TTC549 (cell line): ENCODE measurements around the gene OSBP2.
"Not testable (repeated sequence)": the region's sequence is repeated elsewhere in the genome, so short reads cannot be mapped to it uniquely, and the experiment has no call there.

Experiments
- FAIRE-seq: peaks from 2 replicates; lab custom pipeline; 2012; peaks lifted over from hg19 to GRCh38; lab: Jason Lieb, UNC

The OSBP2 gene

GRCh38 chr22:30763815-30764673, 69.4 kb downstream of the OSBP2 start:
- no peak for FAIRE-seq

- FAIRE-seq: no peak
Observed at GRCh38 chr22:30767661-30768060, 73.0 kb downstream of the OSBP2 start.

GRCh38 chr22:30770716-30771115, 76.0 kb downstream of the OSBP2 start:
- no peak for FAIRE-seq

GRCh38 chr22:30773919-30774318, 79.2 kb downstream of the OSBP2 start:
- FAIRE-seq: no peak

DNA sequence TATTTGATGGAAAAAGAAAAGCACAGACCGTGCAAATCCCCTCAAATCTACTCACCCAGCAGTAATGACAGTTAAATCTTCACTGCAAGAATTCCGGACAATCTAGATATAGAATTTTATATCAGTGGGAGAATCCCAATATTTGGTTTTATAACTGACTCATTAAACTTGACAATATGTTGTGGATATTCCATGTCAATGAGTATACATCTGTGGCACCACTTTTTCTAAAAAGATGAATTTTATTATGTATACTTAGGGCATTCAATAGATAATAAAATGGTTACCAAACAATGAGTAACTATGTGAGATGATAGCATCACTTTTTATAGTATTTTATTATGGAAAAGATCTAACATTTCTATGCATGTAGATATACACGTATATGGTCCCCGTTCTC, 79.9 kb downstream of the OSBP2 start:
- FAIRE-seq: no peak

- no peak for FAIRE-seq
Observed at GRCh38 chr22:30776476-30776875, 81.8 kb downstream of the OSBP2 start.

DNA sequence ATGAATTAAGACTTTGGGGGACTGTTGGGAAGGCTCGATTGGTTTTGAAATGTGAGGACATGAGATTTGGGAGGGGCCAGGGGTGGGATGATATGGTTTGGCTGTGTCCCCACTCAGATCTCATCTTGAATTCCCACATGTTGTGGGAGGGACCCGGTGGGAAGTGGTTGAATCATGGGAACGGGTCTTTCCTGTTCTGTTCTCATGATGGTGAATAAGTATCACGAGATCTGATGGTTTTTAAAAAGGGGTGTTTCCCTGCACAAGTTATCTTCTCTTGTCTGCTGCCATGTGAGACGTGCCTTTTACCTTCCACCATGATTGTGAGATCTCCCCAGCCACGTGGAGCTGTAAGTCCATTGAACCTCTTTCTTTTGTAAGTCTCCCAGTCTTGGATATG, 82.5 kb downstream of the OSBP2 start:
- not testable (repeated sequence) for FAIRE-seq

DNA sequence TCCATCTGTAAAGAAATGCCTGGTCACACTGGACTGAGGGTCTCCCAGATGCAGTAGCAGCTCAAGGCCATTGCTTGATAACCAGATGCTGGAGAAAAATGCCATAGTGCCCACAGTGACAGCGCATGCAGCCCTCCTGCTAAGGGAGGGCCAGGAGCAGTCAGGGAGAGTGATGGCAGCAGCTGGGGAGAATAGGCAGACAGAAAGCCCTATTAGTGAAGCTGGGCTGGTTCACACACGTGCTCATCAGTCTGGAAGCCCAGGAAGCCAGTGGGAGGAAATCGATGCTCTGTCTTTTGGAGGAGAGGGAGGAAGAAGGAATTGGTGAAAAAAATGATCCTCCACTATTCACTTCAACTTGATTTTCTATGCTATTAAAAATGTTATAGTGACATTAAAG, 82.9 kb downstream of the OSBP2 start:
- no peak for FAIRE-seq

- no peak for FAIRE-seq
Observed at GRCh38 chr22:30778261-30778660, 83.6 kb downstream of the OSBP2 start.

DNA sequence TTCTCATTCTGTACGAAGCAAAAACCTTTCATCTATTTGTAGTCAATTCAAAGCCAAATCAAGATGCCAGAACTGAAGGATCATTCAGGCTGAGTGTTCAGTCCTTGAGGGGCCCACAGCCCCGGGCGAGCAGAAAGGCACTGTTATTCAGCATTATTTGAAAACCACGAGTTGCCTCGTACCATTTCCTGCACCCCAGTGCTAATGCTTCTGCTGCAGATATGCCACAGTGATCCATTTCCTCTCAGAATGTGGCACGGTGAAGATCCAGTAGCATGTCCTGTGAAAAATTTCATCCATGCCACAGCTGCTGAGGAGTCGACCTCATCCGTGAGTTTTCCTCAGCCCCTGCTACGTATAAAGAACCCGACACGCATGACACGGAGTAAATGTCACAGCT, 85.4 kb downstream of the OSBP2 start:
- no peak for FAIRE-seq

GRCh38 chr22:30781271-30781875, 86.7 kb downstream of the OSBP2 start:
- no peak for FAIRE-seq

DNA sequence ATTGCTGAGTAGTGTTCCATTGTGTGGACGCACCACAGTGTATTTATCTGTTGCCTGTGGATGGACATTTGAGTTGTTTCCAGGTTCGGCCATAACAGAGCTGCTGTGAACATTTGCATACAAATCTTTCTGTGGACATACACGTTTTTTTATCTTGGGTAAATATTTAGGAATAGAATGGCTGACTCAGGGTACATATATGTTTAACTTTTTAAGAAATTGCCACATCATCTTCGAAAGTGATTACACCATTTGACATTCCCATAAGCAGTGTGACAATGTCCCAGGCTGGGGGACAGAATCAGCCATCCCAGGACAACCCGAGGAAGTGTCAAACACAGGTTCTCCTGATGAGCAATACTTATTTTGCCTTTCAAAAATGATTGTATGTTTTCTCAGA, 87.9 kb downstream of the OSBP2 start:
- no peak for FAIRE-seq

- no peak for FAIRE-seq
Observed at GRCh38 chr22:30783021-30783420, 88.3 kb downstream of the OSBP2 start.

DNA sequence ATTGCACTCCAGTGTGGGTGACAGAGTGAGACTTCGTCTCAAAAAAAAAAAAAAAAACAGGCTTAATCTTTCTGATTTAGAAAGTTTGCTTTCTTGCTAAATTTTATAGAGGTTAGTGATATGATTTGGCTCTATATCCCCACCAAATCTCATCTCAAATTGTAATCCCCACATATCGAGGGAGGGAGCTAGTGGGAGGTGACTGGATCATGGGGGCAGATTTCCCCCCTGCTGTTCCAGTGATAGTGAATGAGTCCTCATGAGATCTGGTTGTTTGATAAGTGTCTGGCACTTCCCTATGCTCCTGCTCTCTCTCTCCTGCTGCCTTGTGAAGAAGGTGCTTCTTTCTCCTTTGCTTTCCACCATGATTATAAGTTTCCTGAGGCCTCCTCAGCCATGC, 90.9 kb downstream of the OSBP2 start:
- FAIRE-seq: no peak

DNA sequence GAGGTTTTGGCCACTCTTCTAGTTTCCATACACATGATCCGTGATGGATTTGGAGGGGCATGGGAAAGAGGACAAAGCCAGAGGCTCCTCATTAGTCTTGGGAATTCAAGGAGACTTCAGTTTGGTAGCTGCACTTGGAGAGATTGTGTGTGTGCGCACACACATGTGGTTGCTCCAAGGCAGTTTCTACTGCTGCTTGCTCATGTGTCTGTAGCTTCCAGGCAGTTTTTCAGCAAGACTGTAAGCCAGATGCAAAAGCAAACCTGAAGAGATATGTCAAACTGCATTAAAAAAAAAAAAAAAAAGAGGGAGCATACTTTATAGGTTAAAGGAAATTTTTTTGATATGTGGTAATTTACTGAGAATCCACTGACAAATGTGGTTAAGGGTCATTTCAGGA, 95.7 kb downstream of the OSBP2 start:
- no peak for FAIRE-seq

- no peak for FAIRE-seq
Observed at GRCh38 chr22:30792456-30792855, 97.8 kb downstream of the OSBP2 start.

DNA sequence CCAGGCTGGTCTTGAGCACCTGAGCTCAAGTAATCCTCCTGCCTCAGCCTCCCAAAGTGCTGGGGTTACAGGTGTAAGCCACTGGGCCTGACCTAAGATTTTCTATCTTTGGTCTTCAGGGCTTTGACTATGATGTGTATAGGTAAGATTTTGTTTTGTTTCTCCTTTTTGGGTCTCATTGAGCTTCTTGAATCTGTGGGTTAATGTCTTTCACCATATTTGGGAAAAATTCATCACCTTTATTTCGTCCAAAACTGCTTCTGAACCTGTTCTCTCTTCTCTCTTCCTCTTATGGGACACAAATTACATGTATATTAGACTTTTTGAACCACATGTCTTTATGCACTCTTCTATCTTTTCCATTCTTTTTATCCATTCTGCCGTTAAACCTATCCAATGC, 100.4 kb downstream of the OSBP2 start:
- no peak for FAIRE-seq

DNA sequence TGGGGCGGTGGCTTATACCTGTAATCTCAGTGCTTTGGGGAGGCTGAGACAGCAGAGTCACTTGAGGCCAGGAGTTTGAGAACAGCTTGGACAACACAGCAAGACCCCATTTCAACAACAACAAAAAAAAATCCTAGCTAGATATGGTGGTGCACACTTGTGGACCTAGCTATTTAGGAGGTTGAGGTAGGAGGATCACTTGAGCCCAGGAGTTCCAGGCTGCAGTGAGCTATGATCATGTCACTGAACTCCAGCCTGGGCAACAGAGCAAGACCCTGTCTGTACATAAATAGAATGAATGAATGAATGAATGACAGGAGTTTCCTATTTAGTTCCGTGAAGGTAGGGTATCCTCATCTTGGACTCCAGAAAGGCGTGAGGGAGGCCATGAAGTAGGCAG, 107.0 kb downstream of the OSBP2 start:
- FAIRE-seq: no peak

DNA sequence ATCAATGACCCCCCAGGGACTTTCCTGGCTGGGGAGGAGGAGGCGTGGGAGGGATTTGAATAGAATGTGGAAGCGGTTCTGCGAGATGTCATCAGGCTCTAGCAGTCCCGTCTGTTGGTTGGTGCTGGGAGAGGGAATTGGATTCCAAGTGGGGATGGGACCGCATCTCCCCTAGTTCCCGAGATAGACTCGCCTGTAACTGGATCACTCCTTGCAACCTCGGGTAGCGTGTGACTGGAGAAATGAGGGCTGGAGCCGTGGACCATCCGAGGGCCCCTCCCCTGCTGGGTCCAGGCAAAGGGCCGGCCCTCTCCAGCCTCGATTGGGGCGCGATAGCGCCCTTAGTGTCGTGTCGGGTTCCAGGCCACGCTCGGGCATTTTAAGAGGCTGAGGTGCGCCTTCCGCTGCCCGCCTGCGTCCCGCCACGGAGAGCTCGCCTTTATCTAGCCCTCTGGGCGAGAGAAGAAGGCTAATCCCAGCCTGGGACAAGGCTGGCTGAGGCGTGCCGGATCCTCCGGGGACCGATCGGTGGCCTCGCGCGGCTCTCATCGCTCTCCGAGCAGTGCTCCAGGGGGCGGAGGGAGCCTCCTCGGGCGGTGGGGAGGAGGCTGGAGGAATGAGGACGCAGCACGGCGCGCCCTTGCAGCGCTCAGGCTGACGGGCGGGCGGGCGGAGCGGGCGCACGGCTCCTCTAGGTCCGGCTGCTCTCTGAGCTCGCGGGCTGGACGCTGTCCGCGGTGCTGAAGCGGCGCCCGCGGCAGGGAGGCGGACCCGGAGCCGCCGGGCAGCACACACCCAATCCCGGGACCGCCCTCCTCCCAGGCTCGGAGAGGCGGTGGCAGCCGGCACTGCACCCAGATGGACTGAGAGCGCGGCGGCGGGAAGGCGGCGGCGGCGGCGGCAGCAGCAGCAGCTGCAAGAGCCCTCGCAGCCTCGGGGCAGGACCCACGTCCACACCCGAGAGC, 107.8 kb downstream of the OSBP2 start:
- no peak for FAIRE-seq

DNA sequence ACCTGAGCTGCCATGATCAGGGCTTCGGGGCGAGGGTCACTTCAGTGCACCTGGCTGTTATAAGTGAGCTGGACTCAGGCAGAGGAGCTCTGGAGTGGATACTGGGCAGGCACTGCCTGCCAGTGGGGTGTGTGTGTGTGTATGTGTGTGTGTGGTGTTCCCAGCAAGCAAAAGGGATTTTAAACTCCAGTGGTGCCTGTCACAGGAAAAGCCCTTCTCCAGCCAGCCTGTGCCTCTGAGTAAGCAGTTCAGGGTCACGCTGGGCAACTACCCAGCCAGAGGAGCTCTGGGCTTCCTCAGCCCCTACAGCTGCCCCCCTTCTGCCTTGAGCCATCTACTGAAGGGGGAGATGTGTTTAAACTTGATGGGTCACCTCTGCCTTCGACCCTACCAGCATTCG, 109.0 kb downstream of the OSBP2 start:
- FAIRE-seq: no peak

DNA sequence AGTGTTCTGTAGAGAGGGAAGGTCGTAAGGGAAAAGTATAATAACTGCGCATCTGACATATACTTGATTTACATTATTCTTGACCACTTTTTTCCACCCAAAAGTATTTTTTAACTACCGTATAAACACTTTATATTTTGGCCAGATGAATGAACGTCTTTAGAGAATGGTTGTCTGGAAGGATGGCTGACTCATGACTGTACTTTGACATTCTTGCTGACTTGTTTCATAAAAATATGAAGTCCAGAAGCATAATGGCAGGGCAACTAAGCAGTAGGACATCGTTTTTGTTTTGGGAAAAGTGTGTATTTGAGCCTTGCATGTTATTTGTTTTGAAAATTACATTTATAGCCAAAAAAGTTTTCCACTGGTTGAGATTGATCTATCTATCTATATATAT, 110.0 kb downstream of the OSBP2 start:
- no peak for FAIRE-seq

GRCh38 chr22:30806391-30806861, 111.8 kb downstream of the OSBP2 start:
- no peak for FAIRE-seq

DNA sequence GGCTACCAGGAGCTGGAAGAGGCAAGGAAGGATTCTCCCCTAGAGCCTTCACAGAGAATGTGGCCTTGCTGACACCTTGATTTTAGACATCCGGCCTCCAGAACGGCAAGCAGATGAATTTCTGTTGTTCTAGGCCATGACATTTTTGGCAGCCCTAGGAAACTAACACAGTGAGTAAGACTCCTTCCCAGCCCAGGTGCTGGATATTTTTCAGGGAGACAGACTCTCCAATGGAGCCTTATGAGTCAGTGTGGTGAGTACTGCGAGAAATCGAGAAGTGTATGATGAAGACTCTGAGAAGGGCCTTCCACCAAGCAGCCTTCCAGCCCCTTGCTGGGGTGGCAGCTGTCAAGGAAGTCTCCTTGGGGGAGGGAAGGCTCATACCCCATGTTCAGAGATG, 114.4 kb downstream of the OSBP2 start:
- no peak for FAIRE-seq
